DOHH2 (cell line): ENCODE data around the gene NDNF.

ENCODE experiments used
- EZH2phosphoT487 ChIP-seq: fragments of 200-600 bp; sonication (generic); IDR thresholded peaks from 2 replicates; pipeline ENCODE4 v1.6.1; 2017; ENCODE audit warnings: borderline replicate concordance, mild to moderate bottlenecking, antibody characterized with exemption, low read length, moderate library complexity, mixed read lengths
- TF ChIP-seq, protein P1 (sequence below): fragments of 200-600 bp; sonication (generic); IDR thresholded peaks from one replicate; pipeline ENCODE4 v1.5.1; 2014; ENCODE audit warnings: antibody characterized with exemption, mild to moderate bottlenecking, low read depth, low read length; ENCODE audit not compliant: poor library complexity, severe bottlenecking

DNA sequence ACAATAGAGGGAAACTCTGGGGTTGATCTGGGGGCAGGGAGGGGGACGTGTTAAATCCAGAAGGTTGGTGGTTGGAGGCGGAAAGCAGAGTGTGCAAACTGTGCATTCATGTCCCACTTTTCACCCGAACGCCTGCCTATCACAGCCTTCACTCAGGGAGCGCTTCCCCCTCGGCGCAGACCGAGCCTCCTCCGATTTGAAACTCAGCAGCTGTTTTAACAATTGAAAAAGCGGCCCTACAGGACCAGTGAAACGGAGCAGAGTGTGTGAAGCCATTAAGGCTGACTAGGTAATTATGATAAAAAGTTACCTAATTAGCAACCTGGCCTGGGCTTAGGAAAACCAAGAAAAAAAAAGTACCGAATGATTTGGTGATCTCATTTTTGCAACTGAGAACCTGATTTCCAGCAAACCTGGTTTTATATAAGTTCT is 685 bp upstream of the NDNF start:
- TF ChIP-seq, protein P1, sequence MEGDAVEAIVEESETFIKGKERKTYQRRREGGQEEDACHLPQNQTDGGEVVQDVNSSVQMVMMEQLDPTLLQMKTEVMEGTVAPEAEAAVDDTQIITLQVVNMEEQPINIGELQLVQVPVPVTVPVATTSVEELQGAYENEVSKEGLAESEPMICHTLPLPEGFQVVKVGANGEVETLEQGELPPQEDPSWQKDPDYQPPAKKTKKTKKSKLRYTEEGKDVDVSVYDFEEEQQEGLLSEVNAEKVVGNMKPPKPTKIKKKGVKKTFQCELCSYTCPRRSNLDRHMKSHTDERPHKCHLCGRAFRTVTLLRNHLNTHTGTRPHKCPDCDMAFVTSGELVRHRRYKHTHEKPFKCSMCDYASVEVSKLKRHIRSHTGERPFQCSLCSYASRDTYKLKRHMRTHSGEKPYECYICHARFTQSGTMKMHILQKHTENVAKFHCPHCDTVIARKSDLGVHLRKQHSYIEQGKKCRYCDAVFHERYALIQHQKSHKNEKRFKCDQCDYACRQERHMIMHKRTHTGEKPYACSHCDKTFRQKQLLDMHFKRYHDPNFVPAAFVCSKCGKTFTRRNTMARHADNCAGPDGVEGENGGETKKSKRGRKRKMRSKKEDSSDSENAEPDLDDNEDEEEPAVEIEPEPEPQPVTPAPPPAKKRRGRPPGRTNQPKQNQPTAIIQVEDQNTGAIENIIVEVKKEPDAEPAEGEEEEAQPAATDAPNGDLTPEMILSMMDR: no peak
- no peak for TF ChIP-seq EZH2phosphoT487
